Loucy (cell line): ENCODE results near the gene MRPS24.

Experiments
- EZH2phosphoT487 ChIP-seq: fragments of 200-600 bp; IDR thresholded peaks from 2 replicates; pipeline ENCODE4 v1.6.1; 2018; ENCODE audit warnings: antibody characterized with exemption, mild to moderate bottlenecking, moderate library complexity, borderline replicate concordance
- TF ChIP-seq, protein P1 (sequence below): fragments of 200-600 bp; sonication (generic); conservative IDR thresholded peaks from 2 replicates; pipeline ENCODE4 v1.5.1; 2014; ENCODE audit warnings: mild to moderate bottlenecking, antibody characterized with exemption, low read length

DNA sequence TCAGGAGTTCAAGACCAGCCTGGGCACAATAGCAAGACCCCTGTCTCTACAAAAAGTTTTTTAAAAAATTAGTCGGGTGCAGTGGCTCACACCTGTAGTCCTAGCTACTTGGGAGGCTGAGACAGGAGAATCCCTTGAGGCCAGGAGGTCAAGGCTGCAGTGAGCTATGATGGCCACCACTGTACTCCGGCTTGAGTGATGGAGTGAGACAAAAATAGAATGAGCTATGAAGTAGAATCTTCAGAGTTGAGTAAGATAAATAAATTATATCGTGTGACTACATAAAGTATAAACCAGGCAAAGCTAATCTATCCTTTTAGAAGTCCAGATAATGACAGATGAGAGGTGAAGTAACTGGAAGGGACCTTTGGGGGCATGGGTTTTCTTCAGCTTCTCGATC, 15.3 kb upstream of the MRPS24 start:
- TF ChIP-seq, protein P1, sequence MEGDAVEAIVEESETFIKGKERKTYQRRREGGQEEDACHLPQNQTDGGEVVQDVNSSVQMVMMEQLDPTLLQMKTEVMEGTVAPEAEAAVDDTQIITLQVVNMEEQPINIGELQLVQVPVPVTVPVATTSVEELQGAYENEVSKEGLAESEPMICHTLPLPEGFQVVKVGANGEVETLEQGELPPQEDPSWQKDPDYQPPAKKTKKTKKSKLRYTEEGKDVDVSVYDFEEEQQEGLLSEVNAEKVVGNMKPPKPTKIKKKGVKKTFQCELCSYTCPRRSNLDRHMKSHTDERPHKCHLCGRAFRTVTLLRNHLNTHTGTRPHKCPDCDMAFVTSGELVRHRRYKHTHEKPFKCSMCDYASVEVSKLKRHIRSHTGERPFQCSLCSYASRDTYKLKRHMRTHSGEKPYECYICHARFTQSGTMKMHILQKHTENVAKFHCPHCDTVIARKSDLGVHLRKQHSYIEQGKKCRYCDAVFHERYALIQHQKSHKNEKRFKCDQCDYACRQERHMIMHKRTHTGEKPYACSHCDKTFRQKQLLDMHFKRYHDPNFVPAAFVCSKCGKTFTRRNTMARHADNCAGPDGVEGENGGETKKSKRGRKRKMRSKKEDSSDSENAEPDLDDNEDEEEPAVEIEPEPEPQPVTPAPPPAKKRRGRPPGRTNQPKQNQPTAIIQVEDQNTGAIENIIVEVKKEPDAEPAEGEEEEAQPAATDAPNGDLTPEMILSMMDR: no peak
- TF ChIP-seq EZH2phosphoT487: no peak
